A549 (cell line): ENCODE results near the gene LMO2. TPM values are rescaled to one million over a fixed set of nuclear protein-coding genes. Genes with fewer than 3 reads are reported as not detected.

ENCODE experiments used
- ATAC-seq, 2 experiments: fragments of 200-7000 bp in 1 of 2; fragments of >200 bp in 1 of 2; cut with Nextera tagmentation in 1 of 2; cut with Tn5 transposase in 1 of 2; 3 replicates each; pipeline versions ENCODE4 v1.8.0 to v1.9.1; 2018 to 2020; ENCODE audit warnings: mild to moderate bottlenecking in 1 of 2, moderate library complexity in 1 of 2
- CTCF ChIA-PET: fragments of 300-600 bp; sonication (Branson Sonifier 250); formaldehyde crosslinking; extraction: SDS; loops from one replicate; lab custom pipeline; 2021; ENCODE audit warnings: antibody characterized with exemption, inconsistent platforms; lab: Yijun Ruan, JAX
- POLR2A ChIA-PET: fragments of 350-600 bp; formaldehyde crosslinking; extraction: SDS; loops from one replicate; lab custom pipeline; 2021; ENCODE audit warnings: antibody characterized with exemption, inconsistent platforms; lab: Yijun Ruan, JAX
- DNase-seq, 2 experiments: peaks; one replicate each; pipeline versions ENCODE4 v3.0.0 to v3.0.0-alpha.2; 2011 to 2016; ENCODE audit warnings: low read depth in 1 of 2, low spot score in 1 of 2
- FAIRE-seq: peaks from 2 replicates; lab custom pipeline; 2011; peaks lifted over from hg19 to GRCh38; lab: Jason Lieb, UNC
- H3K27ac ChIP-seq, 2 experiments: fragments of >200 bp; sonication (Bioruptor Twin); formaldehyde crosslinking; 3 replicates each; pipeline ENCODE4 v1.5.1; 2016 to 2017
- H3K4me1 ChIP-seq: fragments of >200 bp; sonication (Bioruptor Twin); formaldehyde crosslinking; 3 replicates; pipeline ENCODE4 v1.6.1; 2016
- H3K4me2 ChIP-seq: fragments of >200 bp; sonication (Bioruptor Twin); formaldehyde crosslinking; 3 replicates; pipeline ENCODE4 v1.6.1; 2016
- H3K4me3 ChIP-seq: fragments of >200 bp; sonication (Bioruptor Twin); formaldehyde crosslinking; 3 replicates; pipeline ENCODE4 v1.5.1; 2016
- H3K9me3 ChIP-seq: fragments of >200 bp; sonication (Bioruptor Twin); formaldehyde crosslinking; 3 replicates; pipeline ENCODE4 v1.6.1; 2016
- CHD2 ChIP-seq: fragments of 150-350 bp; IDR thresholded peaks from 2 replicates; pipeline ENCODE4 v1.6.1; 2014; ENCODE audit warnings: low read length; ENCODE audit not compliant: partially characterized antibody
- EHMT2 ChIP-seq: fragments of 200-600 bp; sonication (generic); IDR thresholded peaks from 2 replicates; pipeline ENCODE4 v1.6.1; 2016; ENCODE audit warnings: antibody characterized with exemption, low read depth, mild to moderate bottlenecking, moderate library complexity
- FOSB ChIP-seq: fragments of 250-450 bp; sonication (Bioruptor Pico); IDR thresholded peaks from 2 replicates; pipeline ENCODE4 v1.5.0; 2020; ENCODE audit warnings: mild to moderate bottlenecking, moderate library complexity
- FOXS1 ChIP-seq: fragments of 250-450 bp; sonication (Bioruptor Pico); IDR thresholded peaks from 2 replicates; pipeline ENCODE4 v1.5.0; 2020; ENCODE audit warnings: mild to moderate bottlenecking, moderate library complexity
- GATA3 ChIP-seq: IDR thresholded peaks from 2 replicates; pipeline ENCODE4 v1.6.1; 2012; ENCODE audit warnings: borderline replicate concordance
- HEYL ChIP-seq: fragments of 250-450 bp; sonication (Bioruptor Pico); IDR thresholded peaks from 2 replicates; pipeline ENCODE4 v1.8.0; 2021; ENCODE audit warnings: mild to moderate bottlenecking, moderate library complexity
- JUN ChIP-seq, 2 experiments: fragments of >200 bp; sonication (Bioruptor Twin); formaldehyde crosslinking; IDR thresholded peaks; 2 replicates in 1 of 2; 3 replicates in 1 of 2; pipeline ENCODE4 v1.6.1; 2016 to 2017
- KDM5A ChIP-seq: fragments of 200-600 bp; sonication (generic); IDR thresholded peaks from 2 replicates; pipeline ENCODE4 v1.6.1; 2016; ENCODE audit warnings: antibody characterized with exemption, mild to moderate bottlenecking
- MAFK ChIP-seq: fragments of 450-650 bp; IDR thresholded peaks from 2 replicates; pipeline ENCODE4 v1.6.1; 2014; ENCODE audit not compliant: partially characterized antibody
- NR3C1 ChIP-seq: fragments of >200 bp; sonication (Bioruptor Twin); formaldehyde crosslinking; IDR thresholded peaks from 3 replicates; pipeline ENCODE4 v1.6.1; 2017
- PHF8 ChIP-seq: fragments of 200-600 bp; sonication (generic); IDR thresholded peaks from 2 replicates; pipeline ENCODE4 v1.6.1; 2016; ENCODE audit warnings: low read depth, mild to moderate bottlenecking, antibody characterized with exemption, moderate library complexity, borderline replicate concordance
- POLR2AphosphoS2 ChIP-seq: conservative IDR thresholded peaks from 2 replicates; pipeline ENCODE4 v1.6.1; 2012; ENCODE audit warnings: low read length, improper control_type of control experiment, inconsistent platforms
- RCOR1 ChIP-seq: fragments of 150-350 bp; IDR thresholded peaks from 2 replicates; pipeline ENCODE4 v1.6.1; 2014; ENCODE audit warnings: antibody characterized with exemption, low read length, low read depth
- RFX5 ChIP-seq: fragments of 450-650 bp; IDR thresholded peaks from 2 replicates; pipeline ENCODE4 v1.7.1; 2014; ENCODE audit warnings: antibody characterized with exemption, mild to moderate bottlenecking, moderate library complexity
- SMC3 ChIP-seq: fragments of >200 bp; sonication (Bioruptor Twin); formaldehyde crosslinking; IDR thresholded peaks from 3 replicates; pipeline ENCODE4 v1.6.1; 2018; ENCODE audit warnings: inconsistent platforms
- TFCP2L1 ChIP-seq: fragments of 250-450 bp; sonication (Bioruptor Pico); IDR thresholded peaks from 2 replicates; pipeline ENCODE4 v1.5.0; 2021; ENCODE audit warnings: mild to moderate bottlenecking
- TP53 ChIP-seq: fragments of 250-450 bp; sonication (Bioruptor Pico); IDR thresholded peaks from 2 replicates; pipeline ENCODE4 v1.5.0; 2021; ENCODE audit warnings: mild to moderate bottlenecking, moderate library complexity
- ZNF302 ChIP-seq: fragments of 250-450 bp; sonication (Bioruptor Pico); IDR thresholded peaks from 2 replicates; pipeline ENCODE4 v1.9.0; 2021; ENCODE audit warnings: inconsistent platforms, mild to moderate bottlenecking, moderate library complexity
- WGBS: methylation state at CpG from one replicate; pipeline ENCODE4 v1.1.6; 2017; ENCODE audit errors: missing lambda C conversion rate; 5-methylcytosine and 5-hydroxymethylcytosine counted together
- polyA plus RNA-seq, 4 experiments: library from polyadenylated mRNA; depleted of rRNA in 3 of 4; stranded (reverse); fragments of >200 nt; fragmentation: RNase III in 1 of 4; extraction: RNeasy Plus Mini Kit Qiagen cat#74134 plus additional on column Dnase treatment in 1 of 4; gene quantifications; 2 replicates in 3 of 4; 3 replicates in 1 of 4; pipeline ENCODE4 v1.2.3, GENCODE V29; 2011 to 2017
- TF ChIP-seq, protein P1 (sequence below): fragments of >200 bp; sonication (Bioruptor Twin); formaldehyde crosslinking; IDR thresholded peaks from 3 replicates; pipeline ENCODE4 v1.5.1; 2016
- TF ChIP-seq, protein P2 (sequence below): fragments of >200 bp; sonication (Bioruptor Twin); formaldehyde crosslinking; IDR thresholded peaks from 2 replicates; pipeline ENCODE4 v1.6.1; 2016
- TF ChIP-seq, protein P3 (sequence below): fragments of 250-450 bp; sonication (Bioruptor Pico); IDR thresholded peaks from 2 replicates; pipeline ENCODE4 v1.5.0; 2020; ENCODE audit warnings: low read depth, mild to moderate bottlenecking, moderate library complexity
- TF ChIP-seq, protein P4 (sequence below): fragments of 150-350 bp; IDR thresholded peaks from 2 replicates; pipeline ENCODE4 v1.6.1; 2014; ENCODE audit warnings: low read depth, mild to moderate bottlenecking, low read length
- TF ChIP-seq, protein P5 (sequence below): IDR thresholded peaks from 2 replicates; pipeline ENCODE4 v1.6.1; 2012

Gene LMO2
- polyA plus RNA-seq, 2 of the 4 experiments (the other 2 are of a cell fraction): 0.12 to 0.15 TPM

DNA sequence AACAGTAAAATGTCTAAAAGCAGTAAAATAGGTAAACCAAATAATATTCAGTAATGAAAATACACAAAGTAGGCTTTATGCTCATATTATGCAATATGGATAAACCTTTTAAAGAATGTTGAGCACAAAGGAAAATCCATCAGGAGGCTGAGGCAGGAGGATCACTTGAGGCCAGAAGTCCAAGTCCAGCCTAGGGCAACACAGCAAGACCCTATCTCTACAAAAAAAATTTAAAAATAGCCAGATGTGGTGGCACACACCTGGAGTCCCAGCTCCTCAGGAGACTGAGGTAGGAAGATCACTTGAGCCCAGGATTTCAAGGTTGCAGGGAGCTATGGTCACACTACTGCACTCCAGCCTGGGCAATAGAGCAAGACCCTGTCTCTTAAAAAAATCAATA lies 17.7 kb upstream of the LMO2 start:
- TF ChIP-seq, protein P1, sequence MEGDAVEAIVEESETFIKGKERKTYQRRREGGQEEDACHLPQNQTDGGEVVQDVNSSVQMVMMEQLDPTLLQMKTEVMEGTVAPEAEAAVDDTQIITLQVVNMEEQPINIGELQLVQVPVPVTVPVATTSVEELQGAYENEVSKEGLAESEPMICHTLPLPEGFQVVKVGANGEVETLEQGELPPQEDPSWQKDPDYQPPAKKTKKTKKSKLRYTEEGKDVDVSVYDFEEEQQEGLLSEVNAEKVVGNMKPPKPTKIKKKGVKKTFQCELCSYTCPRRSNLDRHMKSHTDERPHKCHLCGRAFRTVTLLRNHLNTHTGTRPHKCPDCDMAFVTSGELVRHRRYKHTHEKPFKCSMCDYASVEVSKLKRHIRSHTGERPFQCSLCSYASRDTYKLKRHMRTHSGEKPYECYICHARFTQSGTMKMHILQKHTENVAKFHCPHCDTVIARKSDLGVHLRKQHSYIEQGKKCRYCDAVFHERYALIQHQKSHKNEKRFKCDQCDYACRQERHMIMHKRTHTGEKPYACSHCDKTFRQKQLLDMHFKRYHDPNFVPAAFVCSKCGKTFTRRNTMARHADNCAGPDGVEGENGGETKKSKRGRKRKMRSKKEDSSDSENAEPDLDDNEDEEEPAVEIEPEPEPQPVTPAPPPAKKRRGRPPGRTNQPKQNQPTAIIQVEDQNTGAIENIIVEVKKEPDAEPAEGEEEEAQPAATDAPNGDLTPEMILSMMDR: no peak
- TF ChIP-seq MAFK (no peak), PHF8 (no peak), EHMT2 (no peak), RCOR1 (no peak), TFCP2L1 (CRISPR knock-in tag) (no peak), POLR2AphosphoS2 (no peak), CHD2 (no peak), SMC3 (no peak), NR3C1 (no peak), GATA3 (no peak)
- TF ChIP-seq, protein P2, sequence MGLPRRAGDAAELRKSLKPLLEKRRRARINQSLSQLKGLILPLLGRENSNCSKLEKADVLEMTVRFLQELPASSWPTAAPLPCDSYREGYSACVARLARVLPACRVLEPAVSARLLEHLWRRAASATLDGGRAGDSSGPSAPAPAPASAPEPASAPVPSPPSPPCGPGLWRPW: no peak
- TF ChIP-seq, protein P3, sequence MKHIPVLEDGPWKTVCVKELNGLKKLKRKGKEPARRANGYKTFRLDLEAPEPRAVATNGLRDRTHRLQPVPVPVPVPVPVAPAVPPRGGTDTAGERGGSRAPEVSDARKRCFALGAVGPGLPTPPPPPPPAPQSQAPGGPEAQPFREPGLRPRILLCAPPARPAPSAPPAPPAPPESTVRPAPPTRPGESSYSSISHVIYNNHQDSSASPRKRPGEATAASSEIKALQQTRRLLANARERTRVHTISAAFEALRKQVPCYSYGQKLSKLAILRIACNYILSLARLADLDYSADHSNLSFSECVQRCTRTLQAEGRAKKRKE: no peak
- TF ChIP-seq, protein P4, sequence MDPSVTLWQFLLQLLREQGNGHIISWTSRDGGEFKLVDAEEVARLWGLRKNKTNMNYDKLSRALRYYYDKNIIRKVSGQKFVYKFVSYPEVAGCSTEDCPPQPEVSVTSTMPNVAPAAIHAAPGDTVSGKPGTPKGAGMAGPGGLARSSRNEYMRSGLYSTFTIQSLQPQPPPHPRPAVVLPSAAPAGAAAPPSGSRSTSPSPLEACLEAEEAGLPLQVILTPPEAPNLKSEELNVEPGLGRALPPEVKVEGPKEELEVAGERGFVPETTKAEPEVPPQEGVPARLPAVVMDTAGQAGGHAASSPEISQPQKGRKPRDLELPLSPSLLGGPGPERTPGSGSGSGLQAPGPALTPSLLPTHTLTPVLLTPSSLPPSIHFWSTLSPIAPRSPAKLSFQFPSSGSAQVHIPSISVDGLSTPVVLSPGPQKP: no peak
- TF ChIP-seq, protein P5, sequence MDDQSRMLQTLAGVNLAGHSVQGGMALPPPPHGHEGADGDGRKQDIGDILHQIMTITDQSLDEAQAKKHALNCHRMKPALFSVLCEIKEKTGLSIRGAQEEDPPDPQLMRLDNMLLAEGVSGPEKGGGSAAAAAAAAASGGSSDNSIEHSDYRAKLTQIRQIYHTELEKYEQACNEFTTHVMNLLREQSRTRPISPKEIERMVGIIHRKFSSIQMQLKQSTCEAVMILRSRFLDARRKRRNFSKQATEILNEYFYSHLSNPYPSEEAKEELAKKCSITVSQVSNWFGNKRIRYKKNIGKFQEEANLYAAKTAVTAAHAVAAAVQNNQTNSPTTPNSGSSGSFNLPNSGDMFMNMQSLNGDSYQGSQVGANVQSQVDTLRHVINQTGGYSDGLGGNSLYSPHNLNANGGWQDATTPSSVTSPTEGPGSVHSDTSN: no peak
- ChIA-PET CTCF (interaction anchor here (1.1 kb wide), 1 partner anchor 9 kb away, joined by 4 read pairs; no protein-coding TSS in a partner anchor), POLR2A (no interaction called here)
- Histone ChIP-seq H3K27ac (no peak overlapping the region), H3K4me2 (no peak overlapping the region), H3K9me3 (0 out of 3 replicates have a peak, but pooled peaks cover 6% of the 10 kb centered on the region), H3K4me3 (no peak overlapping the region), H3K4me1 (peaks cover 10% of the 10 kb centered on the region; the same call in 2 of the 3 replicates)
- no peak for ATAC-seq
- DNase-seq: no peak
- FAIRE-seq: no peak

DNA sequence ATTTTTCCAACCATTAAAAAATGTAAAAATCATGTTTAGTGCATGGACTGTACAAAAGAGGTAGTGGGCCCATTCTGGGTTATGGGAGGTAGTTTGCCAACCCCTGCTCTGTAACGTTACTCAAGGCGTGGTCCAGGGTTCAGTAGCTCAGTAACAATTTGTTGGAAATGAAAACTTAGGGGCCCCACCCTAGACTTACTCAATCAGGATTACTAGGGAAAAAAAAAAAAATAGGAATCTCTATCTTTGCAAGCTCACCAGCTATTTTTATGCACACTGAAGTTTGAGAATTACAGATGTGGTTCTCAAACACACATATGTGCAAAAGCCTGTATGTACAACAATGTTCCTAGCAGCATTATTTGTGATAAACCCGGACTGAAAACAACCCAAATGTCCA lies 17.3 kb upstream of the LMO2 start:
- ChIA-PET POLR2A (no interaction called here), CTCF (interaction anchor here (0.6 to 1.0 kb wide), 2 partner anchors 16 to 119 kb away, joined by 3 read pairs; no protein-coding TSS in a partner anchor)
- no peak for DNase-seq
- Histone ChIP-seq H3K4me2 (no peak overlapping the region), H3K4me3 (no peak overlapping the region), H3K9me3 (0 out of 3 replicates have a peak, but pooled peaks cover 4% of the 10 kb centered on the region), H3K27ac (no peak overlapping the region), H3K4me1 (peaks cover 10% of the 10 kb centered on the region; the same call in 2 of the 3 replicates)
- ATAC-seq: no peak
- FAIRE-seq: no peak
- WGBS: 33% methylated on average over 3 of the region's 3 CpGs
- TF ChIP-seq SMC3 (no peak), FOXS1 (CRISPR knock-in tag) (no peak), KDM5A (no peak)

DNA sequence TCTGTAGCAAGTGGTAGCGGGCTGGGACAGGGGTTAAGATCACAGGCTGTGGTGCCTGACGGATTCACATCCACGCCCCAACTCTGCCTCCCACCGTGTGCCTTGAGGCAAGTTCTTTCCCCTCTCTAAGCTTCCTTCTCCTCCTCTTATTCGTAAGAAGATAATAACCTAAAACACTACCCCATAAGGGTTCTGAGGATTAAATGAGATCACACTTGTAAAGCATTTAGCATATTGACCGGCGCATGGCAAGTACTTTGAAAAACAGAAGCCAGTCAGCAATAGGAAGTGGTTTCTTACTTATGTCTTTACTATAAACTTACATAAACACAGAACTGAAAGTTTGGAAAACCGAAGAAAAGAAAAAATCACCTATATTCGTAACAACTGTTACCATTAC lies 15.5 kb upstream of the LMO2 start:
- CTCF ChIA-PET: no interaction called here

More for the DNA sequence above, 15.5 kb upstream of the LMO2 start:
- H3K4me3 ChIP-seq: no peak overlapping the region
- TF ChIP-seq FOSB (CRISPR knock-in tag) (no peak), RFX5 (no peak), JUN (IDR thresholded peaks at IDR 0.05) (no peak), TP53 (CRISPR knock-in tag) (no peak), SMC3 (no peak), HEYL (CRISPR knock-in tag) (no peak), ZNF302 (no peak)
- TF ChIP-seq, all 56 proteins: peak for 0
- no peak for FAIRE-seq
- Histone ChIP-seq H3K4me2 (no peak overlapping the region), H3K27ac (no peak overlapping the region), H3K9me3 (no peaks in the 10 kb centered on the region), H3K4me1 (peaks cover 3% of the 10 kb centered on the region; the same call in 2 of the 3 replicates)
- POLR2A ChIA-PET: no interaction called here
- no peak for ATAC-seq
- 51% methylated on average over 9 of the region's 9 CpGs for WGBS
- DNase-seq: no peak
